Anterior cingulate cortex (tissue), 58 donors: ENCODE measurements around the gene SLC13A4.
"Not testable (repeated sequence)": the region's sequence is repeated elsewhere in the genome, so short reads cannot be mapped to it uniquely, and the experiment has no call there.

ENCODE experiments used
- DNase-seq, 58 donors: peaks; one replicate each; lab custom pipeline; 2025; lab: John Stamatoyannopoulos, UW

SLC13A4 gene, protein sequence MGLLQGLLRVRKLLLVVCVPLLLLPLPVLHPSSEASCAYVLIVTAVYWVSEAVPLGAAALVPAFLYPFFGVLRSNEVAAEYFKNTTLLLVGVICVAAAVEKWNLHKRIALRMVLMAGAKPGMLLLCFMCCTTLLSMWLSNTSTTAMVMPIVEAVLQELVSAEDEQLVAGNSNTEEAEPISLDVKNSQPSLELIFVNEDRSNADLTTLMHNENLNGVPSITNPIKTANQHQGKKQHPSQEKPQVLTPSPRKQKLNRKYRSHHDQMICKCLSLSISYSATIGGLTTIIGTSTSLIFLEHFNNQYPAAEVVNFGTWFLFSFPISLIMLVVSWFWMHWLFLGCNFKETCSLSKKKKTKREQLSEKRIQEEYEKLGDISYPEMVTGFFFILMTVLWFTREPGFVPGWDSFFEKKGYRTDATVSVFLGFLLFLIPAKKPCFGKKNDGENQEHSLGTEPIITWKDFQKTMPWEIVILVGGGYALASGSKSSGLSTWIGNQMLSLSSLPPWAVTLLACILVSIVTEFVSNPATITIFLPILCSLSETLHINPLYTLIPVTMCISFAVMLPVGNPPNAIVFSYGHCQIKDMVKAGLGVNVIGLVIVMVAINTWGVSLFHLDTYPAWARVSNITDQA

DNA sequence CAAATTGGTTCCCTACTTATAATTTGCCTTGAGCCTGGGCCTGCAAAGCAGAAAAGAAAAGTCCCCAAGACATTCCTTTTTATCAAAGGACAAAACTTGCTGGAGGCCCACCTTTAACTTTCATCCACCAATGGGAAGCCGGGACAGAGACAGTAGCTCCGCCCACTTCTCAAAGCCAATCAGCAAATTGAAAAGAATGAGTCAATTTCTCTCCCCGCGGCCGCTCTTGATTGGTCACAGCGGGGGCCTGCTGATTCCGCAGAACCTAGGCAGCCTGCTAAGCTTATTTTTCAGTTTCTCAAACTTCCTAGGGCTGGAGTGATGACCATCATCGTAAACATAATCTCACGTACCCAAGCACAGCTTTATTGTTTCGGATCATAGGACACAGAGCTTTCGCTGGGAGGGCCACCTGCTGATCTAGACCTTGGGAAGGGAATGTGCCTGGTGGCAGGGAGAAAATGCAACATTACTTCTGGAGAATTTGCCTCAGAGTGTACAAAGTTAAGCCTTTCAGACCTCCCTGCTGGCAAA is at the start of gene SLC13A4:
Gene SLC13A4 (minus strand): TSS at position 51 of the 534 bp plus-strand sequence. CDS start 690 bp downstream, outside the sequence.
- no peak for DNase-seq

DNA sequence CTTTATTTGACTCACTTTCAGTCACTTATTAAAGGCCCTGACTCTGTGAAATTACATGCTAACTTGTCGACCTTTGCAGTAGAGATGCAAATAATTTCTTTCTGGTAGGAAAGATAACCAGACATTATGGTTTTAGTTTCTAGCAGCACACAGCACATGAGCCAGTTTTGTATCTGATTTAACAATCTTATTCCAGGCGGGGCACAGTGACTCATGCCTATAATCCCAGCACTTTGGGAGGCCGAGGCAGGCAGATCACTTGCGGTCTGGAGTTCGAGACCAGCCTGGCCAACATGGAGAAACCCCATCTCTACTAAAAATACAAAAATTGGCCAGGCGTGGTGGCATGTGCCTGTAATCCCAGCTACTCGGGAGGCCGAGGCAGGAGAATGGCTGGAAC is 47.9 kb upstream of the SLC13A4 start:
- DNase-seq = not testable (repeated sequence)

DNA sequence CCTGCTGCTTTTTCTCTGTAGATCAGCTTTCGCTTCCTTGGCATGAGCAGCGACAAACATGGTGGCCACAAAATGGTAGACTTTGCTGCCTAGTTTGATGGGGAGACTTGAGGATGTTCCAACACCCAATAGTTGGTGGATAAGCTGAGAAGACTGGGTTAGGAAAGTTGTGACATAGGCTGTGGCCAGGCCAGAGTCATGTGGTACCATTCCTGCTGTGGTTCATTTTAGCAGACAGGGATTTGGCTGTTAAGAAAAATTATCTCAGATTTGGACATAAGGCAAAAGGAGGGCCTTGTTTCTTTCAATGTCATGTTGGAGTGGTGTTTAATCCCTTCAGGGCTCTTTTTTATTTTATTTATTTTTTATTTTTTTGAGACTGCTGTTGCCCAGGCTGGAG is 47.2 kb upstream of the SLC13A4 start:
- no peak for DNase-seq

DNA sequence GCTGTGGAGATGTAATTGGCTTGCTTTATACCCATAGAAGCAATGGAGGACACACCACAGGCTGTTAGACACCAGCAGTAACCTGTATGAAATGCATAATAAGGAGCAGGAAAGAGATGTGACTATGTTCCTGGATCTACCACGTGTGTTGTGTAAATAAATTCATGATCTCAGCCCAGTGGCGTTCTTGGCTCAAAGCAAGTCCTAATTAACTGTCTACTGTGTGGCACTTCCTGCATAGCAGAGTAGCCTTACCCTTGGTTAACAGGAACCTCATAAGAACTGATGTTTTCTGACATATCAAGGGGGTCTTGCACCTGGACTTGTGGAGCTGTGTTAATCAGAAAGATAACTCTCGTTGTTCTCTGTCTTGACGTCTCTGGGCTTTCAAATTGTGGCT is 46.3 kb upstream of the SLC13A4 start:
- no peak for DNase-seq

DNA sequence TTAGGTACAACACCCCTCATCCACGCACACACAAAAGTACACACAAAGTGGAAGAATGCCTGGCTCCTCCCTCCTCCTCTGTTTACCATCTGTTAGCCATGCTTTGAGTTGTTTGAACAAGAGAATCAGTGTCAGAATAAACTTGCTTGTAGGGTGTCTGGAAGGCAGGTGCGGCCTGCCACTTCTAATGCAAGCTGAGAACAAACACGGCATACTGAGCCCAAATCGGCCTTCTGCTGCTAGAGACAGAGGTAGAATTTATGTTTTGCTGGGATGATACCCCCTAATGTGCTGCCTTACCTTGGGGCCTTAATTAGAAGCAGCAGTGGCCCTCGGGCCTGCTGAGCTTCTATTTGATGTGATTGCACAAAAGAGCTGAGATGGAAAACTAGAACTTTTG is 45.5 kb upstream of the SLC13A4 start:
- DNase-seq = no peak

DNA sequence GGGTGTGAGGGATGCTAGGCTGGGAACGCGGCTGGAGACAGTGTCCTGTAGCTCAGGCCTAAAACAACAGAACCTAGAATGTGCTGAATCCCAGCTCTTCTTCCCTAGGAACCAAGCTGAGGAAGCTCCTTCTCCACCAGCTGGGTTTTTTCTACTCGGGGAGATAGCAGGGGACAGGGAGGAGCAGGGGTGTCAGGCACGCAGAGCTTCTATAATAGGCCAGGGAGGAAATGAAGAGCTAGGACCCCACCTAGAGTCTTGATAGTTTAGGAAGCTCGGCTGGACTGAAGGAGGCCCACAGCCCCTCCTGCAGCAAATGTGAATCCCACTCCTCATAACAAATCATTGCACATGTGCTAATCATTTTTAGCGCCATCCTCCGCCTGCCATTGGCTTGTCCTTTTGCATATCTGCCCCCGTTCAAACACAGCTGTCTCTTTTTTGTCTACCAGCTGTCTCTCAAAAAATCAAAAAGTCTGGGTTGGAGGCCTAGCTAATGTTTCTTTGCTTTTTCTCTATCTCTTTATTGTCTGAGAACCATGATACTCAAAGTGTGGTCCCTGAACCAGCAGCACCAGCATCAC is 44.7 kb upstream of the SLC13A4 start:
- DNase-seq = no peak

DNA sequence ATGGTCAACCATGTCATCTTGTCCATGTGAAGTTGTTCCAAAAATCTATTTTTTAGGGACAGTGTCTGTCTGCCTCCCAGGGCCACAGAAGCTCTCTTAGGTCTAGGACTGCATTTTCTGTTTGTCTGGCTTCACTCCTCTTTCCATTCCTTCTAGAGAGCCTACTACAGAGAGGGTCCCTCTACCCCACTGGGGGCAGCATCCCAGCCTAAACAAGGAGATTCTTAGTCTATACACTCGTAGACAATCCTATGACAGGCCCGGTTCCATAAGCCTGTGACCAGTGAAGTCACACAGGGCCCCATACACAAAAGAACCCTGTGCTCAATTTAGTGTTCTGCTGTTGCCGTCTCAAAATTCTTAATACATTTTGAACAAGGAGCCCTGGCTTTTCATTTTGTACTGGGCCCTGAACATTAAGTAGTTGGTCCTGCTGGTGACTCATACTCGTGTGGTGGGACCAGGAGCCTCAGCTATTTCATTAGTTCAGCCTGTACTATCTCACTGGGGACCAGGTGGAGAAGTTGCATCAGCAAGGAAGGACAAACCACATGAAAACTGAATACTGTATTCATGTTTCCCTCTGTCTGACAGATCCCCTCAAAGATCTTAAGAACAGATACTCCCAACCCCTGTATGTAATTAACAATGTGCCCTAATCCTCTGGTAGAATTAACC is 44.1 kb upstream of the SLC13A4 start:
- no peak for DNase-seq

DNA sequence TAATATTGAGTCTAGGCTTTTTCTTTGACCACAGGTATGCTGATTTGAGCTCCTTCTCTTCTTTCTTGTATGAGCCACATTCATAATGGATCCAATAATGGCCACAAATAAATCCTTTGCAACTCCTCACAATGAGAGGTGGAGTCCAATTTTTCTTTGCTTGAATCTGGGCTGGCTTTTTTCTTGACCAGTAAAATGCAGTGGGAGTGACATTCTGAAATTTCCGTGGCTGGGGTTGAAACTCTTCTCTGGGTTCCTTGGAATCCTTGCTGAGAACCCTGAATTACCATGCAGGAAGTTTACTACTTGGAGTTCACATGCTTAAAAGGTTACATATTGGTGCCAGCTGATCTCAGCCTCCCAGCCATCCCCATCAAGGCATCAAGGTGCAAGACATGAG is 43.1 kb upstream of the SLC13A4 start:
- no peak for DNase-seq

DNA sequence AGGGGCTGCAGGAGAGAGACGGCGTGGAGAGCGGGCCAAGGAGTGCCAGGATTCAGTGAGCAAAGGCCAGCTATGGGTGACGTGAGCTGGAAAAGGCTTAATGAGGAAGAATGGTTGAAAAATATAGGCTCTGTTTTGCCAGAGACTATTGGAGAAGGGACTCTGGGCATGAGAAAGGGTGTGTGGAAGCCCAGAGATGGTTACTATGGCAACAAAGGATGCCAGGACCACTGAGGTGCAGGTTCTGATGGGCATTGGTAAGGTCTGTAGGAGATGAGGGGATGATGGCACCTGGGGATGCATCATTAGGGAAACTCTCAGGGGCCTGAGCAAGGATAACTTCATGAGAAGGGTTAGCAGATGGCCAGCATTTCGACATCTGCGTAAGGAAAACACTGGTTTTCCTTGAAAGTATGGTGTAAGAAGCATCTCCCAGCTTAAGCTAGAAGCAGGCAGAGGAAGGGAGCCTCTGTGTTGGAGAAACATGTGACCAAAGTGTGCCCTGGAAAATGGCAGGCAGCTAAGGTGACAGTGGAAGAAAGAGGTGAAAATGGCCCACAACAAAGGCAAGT is 42.2 kb upstream of the SLC13A4 start:
- no peak for DNase-seq

DNA sequence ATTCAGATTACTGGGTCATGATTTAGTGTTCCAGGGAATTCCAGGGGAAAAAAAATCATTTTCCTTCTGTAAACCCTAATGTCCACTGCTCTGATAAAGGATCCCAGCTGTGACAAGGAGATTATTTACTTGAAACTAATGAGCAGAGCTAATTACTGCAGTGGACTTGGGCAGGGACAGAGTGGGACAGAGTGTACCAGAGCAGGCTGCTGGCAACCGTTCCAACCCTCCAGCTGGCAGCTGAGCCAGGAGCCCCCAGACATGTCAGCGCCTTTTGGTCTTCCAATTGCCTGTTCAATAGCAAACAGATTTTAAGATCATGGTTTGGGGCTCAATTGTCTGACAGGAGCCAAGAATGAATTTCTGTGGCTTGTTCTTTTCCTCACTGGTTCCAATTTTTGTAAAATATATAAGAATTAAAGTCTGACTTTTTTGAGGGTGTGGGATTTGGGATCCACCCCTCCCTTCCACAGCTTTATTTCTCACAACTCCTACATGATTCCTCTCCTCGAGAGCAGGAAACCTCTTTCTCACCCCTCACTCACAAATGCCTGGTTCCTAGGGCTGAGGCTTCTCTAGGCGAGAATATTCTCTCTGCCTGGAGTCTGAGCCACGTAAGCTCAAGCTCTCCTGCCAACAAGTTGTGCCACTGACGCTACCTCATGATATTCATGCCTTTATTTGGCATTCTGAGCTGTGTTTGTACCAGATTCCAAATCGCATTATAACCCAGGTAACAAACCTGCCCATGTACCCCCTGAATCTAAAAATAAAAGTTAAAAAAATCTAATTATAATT is 41.2 kb upstream of the SLC13A4 start:
- peak in 42 of 58 donors; percentile 7 to 82 (median 38) for DNase-seq

DNA sequence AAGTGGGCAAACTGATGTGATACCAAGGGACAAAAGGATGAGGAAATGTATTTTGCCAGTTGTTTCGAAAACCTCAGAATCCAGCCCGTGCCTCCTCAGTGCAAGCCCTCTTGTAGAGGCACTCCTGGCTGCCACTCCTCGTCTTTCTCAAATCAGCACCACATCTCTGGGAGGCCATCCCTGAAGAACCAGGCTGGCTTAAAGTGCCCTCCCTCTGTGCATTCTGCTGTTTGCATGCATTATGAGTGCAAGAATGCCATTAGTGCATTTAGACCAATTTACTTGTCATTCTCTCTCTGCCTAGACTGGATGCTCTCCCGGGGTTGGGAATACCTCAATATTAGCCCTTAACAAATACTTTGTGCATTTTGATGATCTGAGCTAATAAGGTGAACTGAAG is 40.5 kb upstream of the SLC13A4 start:
- no peak for DNase-seq

DNA sequence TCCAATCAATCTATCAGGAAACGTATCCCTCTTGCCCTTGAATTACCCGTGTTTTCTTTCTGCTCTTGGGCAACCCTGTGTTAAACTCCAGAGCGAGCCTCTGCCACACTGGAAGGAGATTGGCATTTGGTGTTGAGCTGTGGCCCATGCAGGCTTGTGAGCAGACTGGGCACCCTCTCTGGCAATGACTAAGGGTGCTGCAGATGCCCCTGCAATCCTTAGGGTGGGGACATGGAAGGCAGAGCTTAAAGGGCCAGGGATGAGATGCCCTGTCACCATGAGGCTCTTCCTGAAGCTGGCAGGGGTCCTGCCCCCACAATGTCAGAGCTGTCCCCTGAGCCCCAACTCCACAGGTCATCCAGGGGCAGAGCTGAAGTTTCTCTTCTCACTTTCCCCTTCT is 40.1 kb upstream of the SLC13A4 start:
- DNase-seq = no peak

DNA sequence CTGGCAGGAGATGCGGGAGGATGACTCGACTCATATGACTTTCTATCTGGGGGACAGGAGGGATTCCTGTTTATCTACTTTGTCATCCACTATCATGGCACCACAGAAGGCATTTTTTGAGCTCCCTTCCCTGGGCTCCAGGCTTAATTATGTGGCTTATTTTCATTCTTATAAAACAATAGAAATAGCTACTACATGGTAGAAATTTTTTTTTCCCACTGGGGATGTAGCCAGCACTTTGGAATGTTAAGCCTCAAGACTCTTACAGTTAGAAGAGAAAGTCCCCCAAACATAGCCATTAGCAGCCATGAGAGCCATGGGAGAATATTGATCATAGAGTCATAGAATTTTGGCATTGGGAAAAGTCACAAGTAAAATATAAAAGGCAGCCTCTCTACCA is 35.3 kb upstream of the SLC13A4 start:
- no peak for DNase-seq

DNA sequence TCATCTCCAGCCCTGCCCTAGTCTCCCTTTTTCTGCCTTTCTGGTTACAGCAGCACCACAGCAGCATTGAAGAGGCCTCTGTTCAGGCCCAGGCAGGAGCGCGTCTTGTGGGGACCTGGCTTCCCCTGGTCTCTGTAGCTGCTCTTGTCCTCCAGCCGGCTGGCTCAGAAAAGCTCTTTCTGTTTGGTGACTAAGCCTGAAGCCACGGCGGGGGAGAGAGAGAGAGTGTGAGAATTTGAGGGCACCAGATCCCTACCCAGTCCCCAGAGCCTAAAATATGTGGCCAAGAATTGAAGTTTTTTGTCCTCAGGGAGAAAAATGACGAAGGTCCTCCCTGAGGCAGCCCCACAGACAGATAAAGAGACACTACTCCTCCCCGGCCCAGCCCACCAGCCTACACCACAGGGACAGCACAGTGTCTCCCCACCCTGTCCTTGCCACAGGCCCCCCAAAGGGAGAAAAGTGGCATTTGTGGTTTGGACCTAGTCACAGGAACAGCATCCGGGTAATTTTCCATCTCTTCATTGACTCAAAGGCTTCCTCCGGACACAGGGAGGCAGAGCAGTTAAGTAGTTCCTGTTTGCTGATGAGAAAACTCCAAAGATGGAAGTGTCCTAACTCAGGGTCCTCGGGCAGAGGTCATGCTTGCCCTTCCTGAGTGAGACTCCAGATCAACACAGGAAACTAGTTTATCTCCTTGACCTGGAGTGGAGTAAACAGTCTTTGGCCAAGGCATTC is 33.9 kb upstream of the SLC13A4 start:
- DNase-seq = peak in 3 of 58 donors; percentile 6 to 36 (median 20)

DNA sequence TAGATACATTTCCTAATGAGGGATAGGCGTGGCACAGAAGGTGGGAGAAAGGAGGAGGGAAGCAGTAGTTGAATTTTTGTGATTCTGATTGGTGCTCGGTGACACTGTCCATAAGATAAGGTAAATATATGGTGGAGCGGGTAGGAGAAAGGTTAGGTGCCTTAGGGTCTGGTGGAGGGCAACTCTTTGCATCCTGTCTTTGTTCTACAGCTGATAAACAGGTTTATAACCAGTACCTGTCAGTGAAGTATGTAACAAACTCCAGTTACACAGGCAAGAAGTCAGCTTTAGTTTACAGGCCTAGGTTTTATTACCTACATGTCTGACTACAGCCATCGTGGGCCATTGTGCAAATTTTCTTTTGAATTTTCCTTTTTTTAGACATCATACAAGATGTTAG is 31.5 kb upstream of the SLC13A4 start:
- DNase-seq = no peak

DNA sequence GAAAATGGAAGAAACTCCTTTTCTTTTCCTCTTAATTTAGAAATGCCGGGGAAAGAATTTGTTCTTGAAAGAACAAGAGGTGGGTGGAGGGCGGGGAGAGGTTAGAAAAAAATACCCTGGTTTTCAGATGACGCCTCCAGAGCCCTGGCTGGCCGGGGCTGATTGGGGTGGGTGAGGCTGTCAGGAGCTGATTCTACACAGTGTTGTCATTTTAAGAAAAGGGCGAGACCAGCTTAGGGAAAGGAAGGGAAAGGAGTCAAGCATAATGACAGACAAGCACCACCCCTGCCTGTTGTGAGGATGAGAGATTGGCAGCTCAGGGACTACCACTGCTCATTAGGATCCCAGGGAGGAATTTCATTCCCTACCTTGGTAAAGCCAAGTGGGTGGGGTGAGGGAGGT is 30.5 kb upstream of the SLC13A4 start:
- peak in 1 of 58 donors; percentile 61 for DNase-seq

DNA sequence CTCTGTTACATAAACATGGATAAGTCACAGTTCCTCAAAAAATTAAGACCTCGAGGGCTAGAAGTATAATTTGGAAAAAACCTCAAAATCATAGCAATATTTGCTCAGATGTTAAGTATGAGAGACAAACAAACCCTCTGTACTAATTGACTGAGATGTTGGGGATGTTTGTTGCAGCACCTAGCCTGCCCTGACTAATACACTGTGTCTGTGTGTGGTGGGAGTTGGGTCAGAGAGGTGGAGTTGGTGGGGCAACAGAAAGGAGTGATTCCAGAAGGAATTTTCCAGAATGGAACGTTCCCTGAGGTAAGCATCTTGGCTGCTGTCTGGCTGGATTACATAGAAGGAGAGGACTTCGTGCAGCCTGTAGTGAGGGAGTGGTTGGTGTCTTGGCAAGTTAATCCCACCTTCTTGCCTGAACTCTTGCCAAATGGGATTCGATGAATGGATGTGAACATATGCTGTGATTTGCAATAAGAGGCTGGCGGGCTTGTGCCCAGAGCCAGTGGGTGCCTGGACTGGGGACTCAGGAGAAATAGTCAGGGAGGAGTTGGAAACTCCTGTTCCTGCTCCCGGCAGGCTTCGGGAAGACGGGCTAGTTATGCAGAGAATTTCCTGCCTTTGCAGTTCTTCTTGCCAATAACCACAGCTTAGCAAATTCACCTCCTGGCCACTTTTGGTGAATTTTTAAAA is 29.9 kb upstream of the SLC13A4 start:
- peak in 12 of 58 donors; percentile 5 to 38 (median 24) for DNase-seq

DNA sequence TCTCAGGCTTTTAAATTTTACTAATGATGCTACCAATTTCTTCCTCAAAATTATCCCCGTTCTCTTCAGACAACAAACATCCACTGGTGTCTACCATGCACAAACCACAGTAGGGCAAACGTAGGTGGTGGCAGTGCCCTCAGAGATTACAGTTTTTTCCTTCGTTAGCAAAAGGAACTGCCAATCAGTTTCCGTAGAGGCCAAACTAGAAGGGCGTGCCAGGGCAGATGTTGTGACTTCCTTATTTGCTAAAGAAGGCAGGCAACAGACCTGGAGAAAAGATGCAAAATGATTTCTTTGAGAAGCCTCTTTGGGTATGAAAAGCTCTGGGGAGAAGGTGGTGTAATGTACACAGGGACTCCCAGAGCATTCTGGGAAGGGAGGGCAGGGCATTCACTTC is 28.2 kb upstream of the SLC13A4 start:
- DNase-seq = no peak
